Thoracic aorta (tissue), 2 donors: ENCODE results near the gene NLGN1. TPM values are rescaled to one million over a fixed set of nuclear protein-coding genes. Genes with fewer than 3 reads are reported as not detected.

Experiments
- ATAC-seq: fragments of 150-250 bp; one replicate; pipeline ENCODE4 v1.8.0; 2017; ENCODE audit warnings: low read depth; ENCODE audit not compliant: insufficient number of reproducible peaks, low FRiP score
- DNase-seq: peaks from one replicate; pipeline ENCODE4 v3.0.0-alpha.2; 2020; ENCODE audit warnings: low spot score
- H3K27ac ChIP-seq, 2 donors: fragments of 200-600 bp; sonication (generic); 1 replicate in 1 of 2; 2 replicates in 1 of 2; pipeline ENCODE4 v1.5.1; 2016; ENCODE audit warnings: mild to moderate bottlenecking in 2 of 2, moderate library complexity in 2 of 2
- H3K27me3 ChIP-seq: fragments of 200-600 bp; sonication (generic); replicated peaks from 2 replicates; pipeline ENCODE4 v1.6.0; 2016; ENCODE audit warnings: mild to moderate bottlenecking; ENCODE audit not compliant: insufficient read depth
- H3K36me3 ChIP-seq: fragments of 200-600 bp; sonication (generic); one replicate; pipeline ENCODE4 v1.5.1; 2016
- H3K4me1 ChIP-seq, 2 donors: fragments of 200-600 bp; sonication (generic); 1 replicate in 1 of 2; 2 replicates in 1 of 2; pipeline versions ENCODE4 v1.5.1 to v1.6.0; 2016; ENCODE audit warnings: low read depth in 2 of 2, mild to moderate bottlenecking in 1 of 2; ENCODE audit not compliant: control insufficient read depth in 1 of 2
- H3K4me3 ChIP-seq: fragments of 200-600 bp; sonication (generic); 2 replicates; pipeline ENCODE4 v1.5.1; 2016; ENCODE audit warnings: mild to moderate bottlenecking
- H3K9me3 ChIP-seq: fragments of 200-600 bp; sonication (generic); 2 replicates; pipeline ENCODE4 v1.5.1; 2016
- total RNA-seq, 2 donors: library from RNA; depleted of rRNA; stranded (reverse); fragments of >200 nt; gene quantifications; one replicate each; pipeline versions ENCODE4 v1.1.0 to v1.2.3, GENCODE V29; 2016
- TF ChIP-seq, protein P1 (sequence below): fragments of 200-600 bp; sonication (generic); IDR thresholded peaks from one replicate; pipeline ENCODE4 v1.5.1; 2019; ENCODE audit warnings: antibody characterized with exemption

The NLGN1 gene
- total RNA-seq, 2 donors from 2014 or later, result 17.8 to 18.3 TPM

- TF ChIP-seq, protein P1, sequence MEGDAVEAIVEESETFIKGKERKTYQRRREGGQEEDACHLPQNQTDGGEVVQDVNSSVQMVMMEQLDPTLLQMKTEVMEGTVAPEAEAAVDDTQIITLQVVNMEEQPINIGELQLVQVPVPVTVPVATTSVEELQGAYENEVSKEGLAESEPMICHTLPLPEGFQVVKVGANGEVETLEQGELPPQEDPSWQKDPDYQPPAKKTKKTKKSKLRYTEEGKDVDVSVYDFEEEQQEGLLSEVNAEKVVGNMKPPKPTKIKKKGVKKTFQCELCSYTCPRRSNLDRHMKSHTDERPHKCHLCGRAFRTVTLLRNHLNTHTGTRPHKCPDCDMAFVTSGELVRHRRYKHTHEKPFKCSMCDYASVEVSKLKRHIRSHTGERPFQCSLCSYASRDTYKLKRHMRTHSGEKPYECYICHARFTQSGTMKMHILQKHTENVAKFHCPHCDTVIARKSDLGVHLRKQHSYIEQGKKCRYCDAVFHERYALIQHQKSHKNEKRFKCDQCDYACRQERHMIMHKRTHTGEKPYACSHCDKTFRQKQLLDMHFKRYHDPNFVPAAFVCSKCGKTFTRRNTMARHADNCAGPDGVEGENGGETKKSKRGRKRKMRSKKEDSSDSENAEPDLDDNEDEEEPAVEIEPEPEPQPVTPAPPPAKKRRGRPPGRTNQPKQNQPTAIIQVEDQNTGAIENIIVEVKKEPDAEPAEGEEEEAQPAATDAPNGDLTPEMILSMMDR, result no peak
- Histone ChIP-seq H3K27me3 (no peaks in the 10 kb centered on the region), H3K27ac (no peak overlapping the region), H3K36me3 (no peaks in the 10 kb centered on the region), H3K9me3 (no peaks in the 10 kb centered on the region), H3K4me3 (no peak overlapping the region), H3K4me1 (no peaks in the 10 kb centered on the region)
- DNase-seq (no peak), ATAC-seq (no peak)
Measured at GRCh38 chr3:174325171-174325570, 927.6 kb downstream of the NLGN1 start.

DNA sequence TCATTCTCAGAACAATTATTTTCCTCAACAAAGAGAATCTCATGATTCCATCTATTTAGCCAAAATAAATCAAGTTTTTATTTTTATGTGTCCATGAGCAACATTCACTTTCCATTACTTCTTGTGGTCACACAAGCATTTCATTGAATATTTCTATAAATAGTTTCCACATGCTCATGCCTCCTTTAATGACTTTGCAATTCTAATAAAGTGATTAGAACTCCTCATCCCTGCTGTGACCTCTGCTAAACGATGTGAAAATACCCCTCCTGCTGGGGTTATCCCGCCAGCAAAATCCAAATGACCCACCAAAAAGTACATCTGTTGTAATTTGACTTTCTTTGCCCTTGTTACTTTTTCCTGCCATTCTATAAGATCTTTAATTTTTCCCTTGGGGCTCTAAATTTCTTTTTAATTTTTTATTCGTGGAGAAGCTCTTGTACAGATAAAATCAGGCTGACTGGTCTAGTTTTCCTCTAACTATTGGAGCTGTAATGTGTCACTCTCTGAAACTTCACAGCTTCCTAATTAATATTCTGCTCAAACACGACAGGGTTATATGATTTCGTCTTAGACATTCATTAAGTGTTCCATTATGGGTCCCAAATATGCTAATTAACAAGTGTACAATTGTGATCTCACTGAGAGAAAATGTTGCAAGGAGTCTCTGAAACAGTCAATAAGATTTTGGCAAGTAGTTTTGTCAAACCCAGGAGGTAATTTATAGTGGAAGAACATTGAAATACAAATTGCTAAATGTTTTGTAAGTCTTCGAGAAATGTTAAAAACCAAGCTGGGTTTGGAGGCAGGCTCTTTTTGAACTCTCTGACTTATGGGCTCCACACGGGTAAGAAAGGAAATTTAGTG lies 928.5 kb downstream of the NLGN1 start:
- TF ChIP-seq, protein P1, result no peak
- DNase-seq, result no peak
- Histone ChIP-seq H3K27me3 (no peaks in the 10 kb centered on the region), H3K27ac (no peak overlapping the region), H3K4me3 (no peak overlapping the region), H3K9me3 (no peaks in the 10 kb centered on the region), H3K4me1 (no peaks in the 10 kb centered on the region), H3K36me3 (no peaks in the 10 kb centered on the region)
- no peak for ATAC-seq

- H3K27me3 ChIP-seq, result no peaks in the 10 kb centered on the region
- H3K36me3 ChIP-seq, result no peaks in the 10 kb centered on the region
- TF ChIP-seq, protein P1, result no peak
- H3K4me3 ChIP-seq, result no peak overlapping the region
- no peak for ATAC-seq
- no peaks in the 10 kb centered on the region for H3K9me3 ChIP-seq
- no peak for DNase-seq
- no peak overlapping the region for H3K27ac ChIP-seq
- H3K4me1 ChIP-seq, result no peaks in the 10 kb centered on the region
Measured at GRCh38 chr3:174329321-174329720, 931.8 kb downstream of the NLGN1 start.

GRCh38 chr3:174330303-174330702 lies 932.8 kb downstream of the NLGN1 start:
- H3K9me3 ChIP-seq, result no peaks in the 10 kb centered on the region
- DNase-seq (no peak), ATAC-seq (no peak)
- H3K4me1 ChIP-seq, result no peaks in the 10 kb centered on the region
- H3K36me3 ChIP-seq, result no peaks in the 10 kb centered on the region
- H3K4me3 ChIP-seq, result no peak overlapping the region
- no peaks in the 10 kb centered on the region for H3K27me3 ChIP-seq
- TF ChIP-seq, protein P1, result no peak
- no peak overlapping the region for H3K27ac ChIP-seq

- H3K27ac ChIP-seq, result no peak overlapping the region
- H3K9me3 ChIP-seq, result no peaks in the 10 kb centered on the region
- H3K4me3 ChIP-seq, result no peak overlapping the region
- TF ChIP-seq, protein P1, result no peak
- no peaks in the 10 kb centered on the region for H3K36me3 ChIP-seq
- no peaks in the 10 kb centered on the region for H3K27me3 ChIP-seq
- no peak for DNase-seq
- no peaks in the 10 kb centered on the region for H3K4me1 ChIP-seq
- ATAC-seq, result no peak
Measured at GRCh38 chr3:174331095-174331800, 933.7 kb downstream of the NLGN1 start.
